ENCODE results near the gene GNA12.
"Not testable (repeated sequence)": the region's sequence is repeated elsewhere in the genome, so short reads cannot be mapped to it uniquely, and the experiment has no call there.

Gene GNA12

DNA sequence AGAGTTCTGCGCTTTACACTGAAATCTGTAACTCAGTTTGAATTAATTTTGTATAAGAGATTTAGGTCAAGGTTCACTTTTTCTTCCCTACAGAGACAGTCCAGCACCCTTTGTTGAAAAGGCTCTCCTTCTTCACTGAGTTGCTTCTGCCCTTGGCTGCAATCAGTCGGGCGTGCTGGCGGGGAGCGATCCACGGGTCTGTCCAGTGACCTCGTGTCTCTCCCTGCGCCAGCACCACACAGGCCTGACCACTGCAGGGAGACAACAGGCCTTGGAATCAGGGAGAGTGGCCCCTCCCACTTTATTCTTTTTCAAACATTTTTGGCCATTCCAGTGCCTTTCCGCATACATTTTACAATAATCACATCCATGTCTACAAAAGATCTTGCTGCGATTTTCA lies 89.2 kb downstream of the GNA12 start:
- no peak for DNase-seq (ENCODE audit: low read depth, low spot score)

DNA sequence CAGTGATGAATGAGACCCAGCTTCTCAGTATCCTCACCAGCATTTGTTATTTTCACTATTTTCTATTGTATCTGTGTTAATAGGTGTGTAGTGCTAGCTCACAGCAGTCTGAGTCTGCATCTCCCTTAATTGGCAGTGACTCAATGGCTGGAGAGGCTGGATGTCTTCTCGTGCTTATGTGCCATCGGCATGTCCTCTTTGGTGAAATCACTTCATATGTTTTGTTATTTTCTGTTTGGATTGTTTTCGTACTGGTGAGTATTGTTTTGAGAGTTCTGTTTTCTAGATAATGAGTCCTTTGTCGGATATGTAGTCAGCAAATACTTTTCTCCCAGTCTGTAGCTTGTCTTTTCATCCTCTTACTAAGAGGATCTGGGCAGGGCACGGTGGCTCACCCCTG lies 90.0 kb downstream of the GNA12 start:
- DNase-seq (ENCODE audit: low read depth, low spot score) = no peak

DNA sequence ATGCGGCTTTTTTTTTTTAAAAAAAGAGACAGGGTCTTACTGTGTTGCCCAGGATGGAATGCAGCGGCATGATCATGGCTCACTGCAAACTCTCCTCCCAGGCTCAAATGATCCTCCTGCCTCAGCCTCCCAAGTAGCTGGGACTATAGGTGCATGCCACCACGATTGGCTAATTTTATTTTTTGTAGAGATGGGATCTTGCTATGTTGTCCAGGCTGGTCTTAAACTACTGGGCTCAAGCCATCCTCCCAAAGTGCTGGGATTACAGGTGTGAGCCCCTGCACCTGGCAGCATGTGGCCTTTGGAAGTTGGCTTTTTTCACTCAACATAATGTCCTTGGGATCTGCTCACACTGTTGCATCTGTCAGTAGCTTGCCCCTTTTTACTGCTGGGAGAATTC lies 91.0 kb downstream of the GNA12 start:
- DNase-seq (ENCODE audit: low read depth, low spot score) = no peak

DNA sequence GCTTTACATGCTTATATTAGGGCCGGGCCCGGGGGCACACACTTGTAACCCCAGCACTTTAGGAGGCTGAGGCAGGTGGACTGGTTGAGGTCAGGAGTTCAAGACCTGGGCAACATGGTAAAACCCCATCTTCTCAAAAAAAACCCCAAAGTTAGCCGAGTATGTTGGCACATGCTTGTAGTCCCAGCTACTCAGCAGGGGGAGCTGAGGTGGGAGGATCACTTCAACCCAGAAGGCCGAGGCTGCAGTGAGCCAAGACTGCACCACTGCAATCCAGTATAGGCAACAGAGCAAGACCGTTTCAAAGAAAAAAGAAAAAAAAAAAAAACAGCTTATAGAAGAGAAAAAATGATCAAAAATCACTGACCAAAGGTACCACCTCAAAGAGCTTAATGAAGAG lies 93.0 kb downstream of the GNA12 start:
- no peak for DNase-seq (ENCODE audit: low read depth, low spot score)

DNA sequence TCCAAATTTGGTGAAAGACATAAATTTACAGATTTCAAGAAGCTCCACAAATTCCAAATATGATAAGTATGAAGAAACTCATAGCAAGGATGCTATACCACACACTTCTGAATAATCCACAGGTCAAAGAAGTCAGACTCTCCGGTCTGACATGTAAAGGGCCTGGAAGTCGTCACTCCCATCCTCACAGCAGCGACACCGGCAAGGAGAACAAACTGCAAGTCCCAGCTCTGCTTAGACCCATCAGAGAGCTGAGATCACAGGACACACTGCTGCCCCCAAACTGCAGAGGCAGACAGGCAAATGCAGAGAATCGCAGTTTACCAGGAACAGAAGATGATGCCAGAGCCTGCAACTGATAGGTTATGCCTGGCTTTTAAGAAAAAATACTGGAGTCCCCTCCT lies 94.1 kb downstream of the GNA12 start:
- no peak for DNase-seq (ENCODE audit: low read depth, low spot score)

DNA sequence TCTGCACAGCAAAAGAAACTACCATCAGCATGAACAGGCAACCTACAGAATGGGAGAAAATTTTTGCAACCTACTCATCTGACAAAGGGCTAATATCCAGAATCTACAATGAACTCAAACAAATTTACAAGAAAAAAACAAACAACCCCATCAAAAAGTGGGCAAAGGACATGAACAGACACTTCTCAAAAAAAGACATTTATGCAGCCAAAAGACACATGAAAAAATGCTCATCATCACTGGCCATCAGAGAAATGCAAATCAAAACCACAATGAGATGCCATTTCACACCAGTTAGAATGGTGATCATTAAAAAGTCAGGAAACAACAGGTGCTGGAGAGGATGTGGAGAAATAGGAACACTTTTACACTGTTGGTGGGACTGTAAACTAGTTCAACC lies 95.4 kb downstream of the GNA12 start:
- DNase-seq (ENCODE audit: low read depth, low spot score) = not testable (repeated sequence)

DNA sequence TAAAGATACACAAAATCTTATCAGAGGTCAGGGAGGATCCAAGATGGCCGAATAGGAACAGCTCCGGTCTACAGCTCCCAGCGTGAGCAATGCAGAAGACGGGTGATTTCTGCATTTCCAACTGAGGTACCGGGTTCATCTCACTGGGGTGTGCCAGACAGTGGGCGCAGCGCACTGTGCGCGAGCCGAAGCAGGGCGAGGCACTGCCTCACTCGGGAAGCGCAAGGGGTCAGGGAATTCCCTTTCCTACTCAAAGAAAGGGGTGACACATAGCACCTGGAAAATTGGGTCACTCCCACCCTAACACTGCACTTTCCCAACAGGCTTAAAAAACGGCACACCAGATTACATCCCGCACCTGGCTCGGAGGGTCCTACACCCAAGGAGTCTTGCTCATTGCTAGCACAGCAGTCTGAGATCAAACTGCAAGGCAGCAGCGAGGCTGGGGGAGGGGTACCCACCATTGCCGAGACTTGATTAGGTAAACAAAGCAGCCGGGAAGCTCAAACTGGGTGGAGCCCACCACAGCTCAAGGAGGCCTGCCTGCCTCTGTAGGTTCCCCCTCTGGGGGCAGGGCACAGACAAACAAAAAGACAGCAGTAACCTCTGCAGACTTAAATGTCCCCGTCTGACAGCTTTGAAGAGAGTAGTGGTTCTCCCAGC lies 100.5 kb downstream of the GNA12 start:
- DNase-seq (ENCODE audit: low read depth, low spot score) = not testable (repeated sequence)

DNA sequence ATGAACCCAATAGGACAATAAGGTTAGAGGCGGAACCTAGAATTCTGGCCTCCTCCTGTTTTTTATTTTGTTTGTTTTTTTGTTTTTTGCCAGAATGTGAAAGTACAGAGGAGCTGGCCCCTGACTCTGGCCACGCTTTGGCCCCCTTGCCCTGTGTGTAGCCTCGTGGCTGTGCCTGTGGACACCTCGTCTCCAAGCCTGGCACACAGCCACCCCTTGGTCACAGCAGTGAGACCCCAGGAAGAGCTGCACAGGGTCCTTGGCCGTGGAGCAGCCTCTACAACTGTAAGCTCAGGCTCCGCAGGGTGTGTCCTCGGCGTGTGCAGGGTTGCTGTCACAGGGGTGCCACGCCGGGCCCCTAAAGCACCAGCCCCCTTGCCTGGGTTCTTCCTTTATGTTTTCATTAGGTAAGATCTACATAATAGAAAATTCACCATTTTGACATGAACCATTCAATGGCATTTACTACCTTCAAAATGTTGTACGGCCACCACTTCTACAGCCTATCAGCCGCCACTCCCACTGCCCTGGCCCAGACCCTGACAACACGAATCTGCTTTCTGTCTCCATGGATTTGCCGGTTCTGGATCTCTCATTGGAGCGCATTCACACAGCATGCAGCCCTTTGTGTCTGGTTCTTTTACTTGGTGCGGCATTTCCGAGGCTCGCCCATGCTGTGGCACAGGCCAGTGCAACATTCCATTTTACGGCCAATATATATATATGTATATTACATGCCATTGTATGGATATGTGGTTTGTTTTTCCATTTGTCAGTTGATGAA lies 105.2 kb downstream of the GNA12 start:
- no peak for DNase-seq (ENCODE audit: low read depth, low spot score)

DNA sequence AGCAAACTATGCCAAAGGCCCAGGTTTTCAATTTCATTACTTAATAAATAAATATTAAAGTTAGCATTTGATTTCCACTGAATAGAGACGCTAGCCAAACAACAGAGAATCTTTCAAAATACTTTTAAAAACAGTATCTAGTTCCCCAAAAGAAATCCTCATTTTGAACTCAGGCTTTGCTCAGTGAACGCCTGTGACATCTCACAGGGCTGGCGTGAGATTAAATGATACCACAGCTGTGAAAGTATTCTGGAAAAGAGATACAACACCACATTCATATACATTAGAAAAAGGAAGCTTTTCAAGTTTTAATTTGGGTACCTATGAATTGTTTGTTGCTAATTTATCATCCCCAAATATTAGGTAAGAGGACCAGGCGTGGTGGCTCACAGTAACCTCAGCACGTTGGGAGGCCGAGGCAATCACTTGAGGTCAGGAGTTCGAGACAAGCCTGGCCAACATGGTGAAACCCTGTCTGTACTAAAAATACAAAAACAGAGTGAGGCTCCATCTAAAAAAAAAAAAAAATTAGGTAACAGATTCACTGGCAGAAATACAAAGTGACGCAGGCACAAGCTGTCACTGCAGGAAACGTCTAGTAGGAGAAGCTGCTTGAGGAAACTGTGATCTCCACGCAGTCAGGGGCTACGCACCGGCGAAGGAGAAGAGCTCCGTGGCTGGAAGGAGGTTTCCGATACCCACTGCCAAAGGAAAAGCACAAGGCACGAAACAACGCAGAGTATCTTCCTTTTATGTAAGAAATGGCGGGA lies 106.2 kb downstream of the GNA12 start:
- DNase-seq (ENCODE audit: low read depth, low spot score) = no peak

DNA sequence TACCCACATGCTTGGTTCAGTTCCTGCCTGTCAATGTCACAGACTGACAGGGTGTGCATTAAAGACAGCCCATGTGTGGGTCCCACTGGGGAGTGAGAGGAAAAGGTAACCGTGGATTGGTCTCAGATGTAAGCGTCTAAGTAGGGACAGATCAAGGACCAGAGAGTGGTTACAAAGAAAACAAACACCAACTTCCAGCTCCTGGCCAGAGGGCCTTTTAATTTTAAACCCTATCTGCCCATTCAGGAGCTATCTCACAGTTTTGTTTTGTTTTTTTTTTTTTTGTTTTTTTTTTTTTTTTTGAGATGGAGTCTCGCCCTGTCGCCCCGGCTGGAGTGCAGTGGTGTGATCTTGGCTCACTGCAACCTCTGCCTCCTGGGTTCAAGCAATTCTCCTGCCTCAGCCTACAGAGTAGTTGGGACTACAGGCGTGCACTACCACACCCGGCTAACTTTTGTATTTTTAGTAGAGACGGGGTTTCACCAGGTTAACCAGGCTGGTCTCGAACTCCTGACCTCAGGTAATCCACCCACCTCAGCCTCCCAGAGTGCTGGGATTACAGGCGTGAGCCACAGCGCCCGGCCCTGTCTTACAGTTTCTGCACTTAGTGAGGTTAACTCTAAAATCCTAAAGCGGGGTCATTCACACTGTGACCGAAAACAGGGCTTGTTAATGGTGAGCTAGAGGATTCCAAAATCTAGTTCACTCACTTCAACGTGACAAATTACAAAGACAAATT lies 106.9 kb downstream of the GNA12 start:
- DNase-seq (ENCODE audit: low read depth, low spot score) = not testable (repeated sequence)

DNA sequence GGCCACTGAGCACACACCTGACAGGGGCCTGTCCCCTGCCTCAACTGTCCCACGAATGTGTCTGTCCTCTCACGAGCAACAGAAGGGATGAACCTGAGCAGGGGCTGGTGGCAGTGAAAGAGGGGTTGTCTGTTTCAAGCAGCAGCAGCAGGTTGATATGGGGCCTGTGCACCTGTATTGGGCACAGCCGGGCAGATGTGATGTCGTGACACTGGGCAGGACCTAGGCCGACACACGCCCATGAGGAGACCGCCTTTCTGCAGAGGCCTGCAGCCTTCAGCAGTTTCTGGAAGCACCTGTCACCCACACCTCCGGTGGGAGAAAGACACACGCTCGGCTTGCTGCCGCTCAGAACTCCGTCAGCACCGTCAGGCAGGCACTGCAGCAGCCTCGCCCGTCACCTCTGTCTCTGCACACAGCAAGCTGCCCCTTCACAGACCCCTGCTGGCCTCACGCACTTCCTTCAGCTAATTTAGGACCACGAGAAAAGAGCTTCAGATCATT lies 107.6 kb downstream of the GNA12 start:
- no peak for DNase-seq (ENCODE audit: low read depth, low spot score)

DNA sequence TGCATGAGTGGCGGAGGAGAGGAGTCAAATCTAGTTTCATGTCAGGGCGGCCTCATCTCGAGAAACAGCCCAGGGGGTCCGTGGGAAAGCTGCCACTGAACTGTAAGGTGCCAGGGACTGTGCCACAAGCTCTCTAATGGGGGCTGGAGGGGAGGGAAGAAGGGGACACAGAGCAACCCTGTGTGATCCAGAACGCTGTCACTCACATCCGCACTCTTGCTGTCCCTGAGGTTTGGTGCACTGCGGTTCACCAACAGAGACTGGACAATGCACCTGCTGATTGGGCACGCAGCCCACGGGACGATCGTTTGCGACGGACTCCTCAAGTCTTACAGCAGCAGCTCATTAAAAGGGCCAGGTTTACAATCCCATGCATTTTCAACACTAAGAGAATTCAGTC lies 108.4 kb downstream of the GNA12 start:
- DNase-seq (ENCODE audit: low read depth, low spot score) = no peak

DNA sequence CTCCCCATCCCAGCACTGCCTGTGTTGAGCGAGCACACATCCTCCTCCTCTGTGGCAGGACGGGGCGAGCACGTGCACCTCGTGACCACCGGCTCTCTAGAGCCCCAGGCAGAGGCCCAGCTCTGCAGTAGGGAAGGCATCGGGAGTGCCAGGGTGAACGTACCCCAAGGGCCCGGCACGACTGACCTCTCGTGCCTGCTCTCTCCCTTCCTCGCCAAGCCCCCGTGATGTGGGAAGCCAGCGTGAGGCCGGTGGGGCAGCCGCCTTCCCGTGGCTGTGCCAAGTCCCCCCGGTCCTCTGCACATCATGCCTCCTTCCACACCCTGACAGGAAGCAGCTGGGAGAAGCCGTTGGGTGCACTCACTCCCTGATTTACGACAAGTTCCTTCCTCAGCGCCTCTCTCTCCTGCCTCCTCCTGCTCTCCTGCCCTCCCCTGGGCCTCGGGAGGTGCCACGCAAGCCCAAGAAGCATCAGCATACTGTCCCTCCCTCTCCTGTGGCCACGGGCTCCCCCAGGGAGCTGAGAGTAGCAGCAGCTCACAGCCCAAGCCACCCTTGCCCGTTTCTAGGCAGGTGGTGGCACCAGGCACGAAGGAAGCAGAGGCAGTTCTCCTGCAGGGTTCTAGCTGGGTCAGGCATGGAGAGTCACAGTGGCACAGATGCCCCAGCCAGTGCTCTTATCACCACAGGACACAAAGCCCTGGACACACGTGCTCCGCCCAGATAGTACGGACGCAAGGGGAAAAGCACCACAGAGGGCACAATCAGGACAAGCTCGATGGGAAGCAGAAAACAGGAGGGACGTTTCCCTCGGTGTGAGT lies 109.1 kb downstream of the GNA12 start:
- DNase-seq (ENCODE audit: low read depth, low spot score) = no peak

DNA sequence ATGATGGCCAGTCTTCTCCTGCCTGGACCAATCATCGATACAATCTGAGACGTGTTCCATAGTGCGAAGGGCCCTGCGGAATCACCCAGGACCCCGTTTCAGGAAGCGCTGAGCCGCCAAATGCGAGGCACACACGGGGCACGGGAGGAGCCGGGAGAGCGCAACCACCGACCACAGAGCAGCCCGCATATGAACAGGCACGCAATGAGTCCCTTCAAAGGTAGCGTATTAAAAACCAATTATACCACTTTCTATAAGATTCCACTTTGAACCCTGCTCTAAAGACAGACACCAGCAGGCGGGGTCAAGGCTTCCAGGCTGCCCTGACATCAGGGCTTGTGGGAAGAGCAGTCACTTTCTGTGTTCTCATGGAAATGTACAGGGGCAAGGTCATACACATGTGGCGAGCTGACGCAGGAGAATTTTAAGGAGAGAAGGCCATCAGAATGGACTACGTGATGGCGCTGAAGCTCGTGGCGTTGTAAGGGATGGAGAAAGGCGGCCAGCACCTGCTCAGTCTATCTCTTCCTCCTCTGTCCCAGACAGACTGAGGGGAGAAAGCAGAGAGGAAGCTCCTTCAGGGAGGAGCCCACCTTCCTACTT lies 109.9 kb downstream of the GNA12 start:
- DNase-seq (ENCODE audit: low read depth, low spot score) = no peak

DNA sequence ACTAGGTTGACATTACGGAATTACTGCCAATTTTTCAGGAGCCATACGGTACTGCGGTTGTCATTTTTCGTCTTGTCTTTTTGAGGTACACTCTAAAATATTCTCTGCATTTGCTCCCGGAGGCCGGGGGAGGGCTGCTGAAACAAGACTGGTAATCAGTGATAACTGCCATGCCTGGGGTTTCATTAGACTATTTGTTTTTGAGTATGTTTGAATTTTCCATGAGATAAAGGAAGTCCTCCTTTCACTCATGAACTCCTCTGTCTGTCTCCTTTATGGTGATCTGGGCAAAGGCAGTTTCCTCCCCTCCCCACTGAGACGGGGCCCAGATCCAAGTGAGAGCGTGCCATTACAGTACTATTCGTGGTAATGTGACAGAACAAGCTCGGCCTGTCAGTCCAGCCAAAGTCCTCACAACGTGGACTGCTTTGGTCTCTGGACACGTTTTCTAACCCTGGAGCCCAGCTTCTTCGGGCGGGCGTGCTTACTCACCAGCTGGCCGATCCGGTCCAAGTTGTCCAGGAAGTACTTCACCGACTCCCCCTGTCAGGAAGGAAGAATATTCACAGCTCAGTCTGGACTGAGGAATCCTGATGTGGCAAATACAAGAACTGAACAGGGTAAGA lies 111.0 kb downstream of the GNA12 start:
- no peak for DNase-seq (ENCODE audit: low read depth, low spot score)

DNA sequence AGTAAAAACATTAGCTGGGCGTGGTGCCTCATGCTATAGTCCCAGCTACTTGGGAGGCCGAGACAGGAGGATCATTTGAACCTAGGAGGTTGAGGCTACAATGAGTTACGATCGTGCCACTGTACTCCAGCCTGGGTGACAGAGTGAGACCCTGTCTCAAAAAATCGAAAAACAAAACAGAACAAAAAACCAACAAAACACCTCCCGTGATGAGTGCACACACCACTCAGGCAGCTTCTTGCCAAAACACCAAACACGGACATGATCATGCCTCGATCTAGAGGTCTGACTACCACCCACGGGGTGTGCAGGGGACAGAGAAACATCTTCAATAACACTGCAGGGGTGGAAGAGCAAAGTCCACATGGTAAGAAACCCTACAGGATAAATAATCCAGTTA lies 111.7 kb downstream of the GNA12 start:
- DNase-seq (ENCODE audit: low read depth, low spot score) = no peak

DNA sequence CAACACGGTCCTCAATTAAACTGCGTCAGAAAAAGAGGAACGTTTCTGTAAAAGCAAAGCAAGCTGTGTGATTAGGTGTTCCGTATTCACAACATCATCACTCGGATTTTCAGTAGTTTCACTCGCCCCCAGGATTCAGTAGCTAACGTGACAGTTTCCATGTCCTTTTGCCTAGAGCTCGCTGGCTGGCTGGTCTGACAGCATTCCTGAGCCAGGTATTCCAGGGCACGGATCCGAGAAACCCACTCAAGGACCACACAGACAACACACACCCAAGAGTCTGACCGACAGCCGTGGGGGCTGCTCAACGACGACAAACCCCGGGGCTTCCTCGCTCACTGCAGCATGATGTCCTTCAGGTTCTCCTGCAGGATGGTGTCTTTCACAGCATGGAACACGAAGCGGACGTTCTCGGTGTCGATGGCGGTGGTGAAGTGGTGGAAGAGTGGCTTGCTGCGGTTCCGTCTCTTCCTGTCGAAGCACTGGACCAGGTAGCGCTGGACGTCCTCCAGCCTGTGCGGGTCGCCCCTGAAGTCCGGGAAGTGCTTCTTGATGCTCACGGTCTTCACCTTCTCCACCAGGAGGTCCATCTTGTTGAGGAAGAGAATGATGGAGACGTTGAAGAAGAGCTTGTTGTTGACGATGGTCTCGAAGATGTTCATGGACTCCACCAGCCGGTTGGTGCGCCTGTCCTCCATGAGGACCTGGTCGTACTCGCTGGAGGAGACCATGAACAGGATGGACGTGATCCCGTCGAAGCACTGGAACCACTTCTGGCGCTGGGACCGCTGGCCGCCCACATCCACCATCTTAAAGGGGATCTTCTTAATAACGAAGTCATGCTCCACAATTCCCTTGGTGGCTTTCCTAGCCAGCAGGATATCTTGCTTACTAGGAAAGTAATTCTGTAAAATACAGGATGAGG lies 113.0 kb downstream of the GNA12 start:
- no peak for DNase-seq (ENCODE audit: low read depth, low spot score)

DNA sequence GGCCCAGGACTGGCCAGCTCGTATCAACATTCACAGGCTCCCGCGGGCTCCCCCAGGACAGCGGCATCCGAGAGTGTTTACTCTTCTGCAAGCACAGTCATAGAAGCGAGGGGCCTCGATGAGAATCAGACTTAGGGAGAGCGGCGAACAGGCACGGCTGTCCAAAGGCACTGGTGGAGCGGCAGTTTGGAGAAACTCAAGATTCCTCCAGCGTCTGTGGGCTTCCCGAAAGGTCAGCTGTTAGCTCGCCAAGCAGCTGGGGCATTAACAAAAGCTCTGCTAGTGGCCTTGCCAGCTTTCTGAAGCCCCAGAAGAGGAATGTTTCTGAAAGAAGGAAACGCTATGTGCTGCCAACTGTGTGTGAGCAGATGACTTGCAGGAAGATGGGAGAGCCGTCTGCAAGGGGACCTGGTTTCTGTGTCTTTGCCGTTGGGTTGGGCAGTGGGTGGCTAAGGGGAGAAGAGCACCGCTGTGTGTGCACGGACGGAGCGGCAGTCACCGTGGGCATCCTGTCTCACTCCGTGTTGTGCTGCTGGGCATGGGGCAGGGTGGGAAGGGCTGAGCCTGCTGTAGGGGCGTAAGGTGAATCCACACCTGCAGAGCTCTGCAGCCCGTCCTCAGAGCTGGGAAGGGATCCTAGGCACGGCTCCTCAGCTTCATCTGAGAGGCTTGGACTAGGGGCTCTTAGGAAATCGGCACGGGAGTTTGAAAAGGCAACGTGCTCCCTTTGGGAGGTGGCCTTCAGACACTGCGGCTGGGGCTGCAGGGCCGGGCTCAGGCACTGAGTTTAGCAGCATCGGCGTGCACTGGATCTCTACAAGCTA lies 114.0 kb downstream of the GNA12 start:
- DNase-seq (ENCODE audit: low read depth, low spot score) = no peak

Data from brain pericyte (primary cell).